ENCODE data around the gene GRIN2A.

GRCh38 chr16:9965079-9965478 is 217.1 kb downstream of the GRIN2A start:
- no peak for TF ChIP-seq CTCF (IDR thresholded peaks at IDR 0.05; ENCODE audit: poor library complexity)
- no peak for TF ChIP-seq EZH2phosphoT487 (IDR thresholded peaks at IDR 0.05; ENCODE audit: low read depth, severe bottlenecking, unreplicated experiment)
- no peak for TF ChIP-seq EZH2 (IDR thresholded peaks at IDR 0.05; ENCODE audit: borderline replicate concordance)

Measured in hepatocyte (in vitro differentiated cells).